Measurements from ENCODE around the gene DSCAM. TPM values are rescaled to one million over a fixed set of nuclear protein-coding genes. Genes with fewer than 3 reads are reported as not detected.

The DSCAM gene
- total RNA-seq, 2 donors from 2014 or later, result not detected

DNA sequence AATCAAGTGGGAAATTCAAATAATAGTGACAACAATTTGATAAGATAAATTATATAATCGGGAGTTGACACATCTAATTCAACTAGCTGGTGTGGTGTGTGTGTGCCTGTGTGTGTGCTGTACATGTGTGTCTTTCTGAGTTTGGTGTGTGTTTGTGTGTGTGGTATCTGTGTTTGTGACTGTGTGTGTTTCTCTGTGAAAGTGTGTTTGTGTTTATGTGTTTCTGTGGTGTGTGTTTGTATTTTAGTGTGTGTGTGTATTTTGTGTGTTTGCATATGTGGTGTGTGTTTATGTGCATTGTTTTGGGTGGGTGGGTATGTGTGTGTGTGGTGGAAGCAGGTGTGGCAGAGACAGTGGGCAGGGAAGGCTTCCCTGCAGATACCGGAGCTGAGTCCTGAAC is 4.8 kb upstream of the DSCAM start:
- no peaks in the 10 kb centered on the region for H3K27me3 ChIP-seq
- H3K4me3 ChIP-seq, result no peak overlapping the region
- TF ChIP-seq, protein P1, sequence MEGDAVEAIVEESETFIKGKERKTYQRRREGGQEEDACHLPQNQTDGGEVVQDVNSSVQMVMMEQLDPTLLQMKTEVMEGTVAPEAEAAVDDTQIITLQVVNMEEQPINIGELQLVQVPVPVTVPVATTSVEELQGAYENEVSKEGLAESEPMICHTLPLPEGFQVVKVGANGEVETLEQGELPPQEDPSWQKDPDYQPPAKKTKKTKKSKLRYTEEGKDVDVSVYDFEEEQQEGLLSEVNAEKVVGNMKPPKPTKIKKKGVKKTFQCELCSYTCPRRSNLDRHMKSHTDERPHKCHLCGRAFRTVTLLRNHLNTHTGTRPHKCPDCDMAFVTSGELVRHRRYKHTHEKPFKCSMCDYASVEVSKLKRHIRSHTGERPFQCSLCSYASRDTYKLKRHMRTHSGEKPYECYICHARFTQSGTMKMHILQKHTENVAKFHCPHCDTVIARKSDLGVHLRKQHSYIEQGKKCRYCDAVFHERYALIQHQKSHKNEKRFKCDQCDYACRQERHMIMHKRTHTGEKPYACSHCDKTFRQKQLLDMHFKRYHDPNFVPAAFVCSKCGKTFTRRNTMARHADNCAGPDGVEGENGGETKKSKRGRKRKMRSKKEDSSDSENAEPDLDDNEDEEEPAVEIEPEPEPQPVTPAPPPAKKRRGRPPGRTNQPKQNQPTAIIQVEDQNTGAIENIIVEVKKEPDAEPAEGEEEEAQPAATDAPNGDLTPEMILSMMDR (IDR thresholded peaks at IDR 0.05), result no peak
- H3K36me3 ChIP-seq, result no peaks in the 10 kb centered on the region
- no peak for DNase-seq (ENCODE audit: low spot score)
- no peak overlapping the region for H3K27ac ChIP-seq
- H3K9me3 ChIP-seq, result no peaks in the 10 kb centered on the region
- H3K4me1 ChIP-seq, result no peaks in the 10 kb centered on the region

- no peaks in the 10 kb centered on the region for H3K36me3 ChIP-seq
- no peak overlapping the region for H3K27ac ChIP-seq
- H3K27me3 ChIP-seq, result no peaks in the 10 kb centered on the region
- TF ChIP-seq, protein P1 (IDR thresholded peaks at IDR 0.05), result no peak
- no peaks in the 10 kb centered on the region for H3K9me3 ChIP-seq
- no peaks in the 10 kb centered on the region for H3K4me1 ChIP-seq
- no peak for DNase-seq (ENCODE audit: low spot score)
- no peak overlapping the region for H3K4me3 ChIP-seq
Observed at GRCh38 chr21:40850071-40850470, 3.1 kb upstream of the DSCAM start.

DNA sequence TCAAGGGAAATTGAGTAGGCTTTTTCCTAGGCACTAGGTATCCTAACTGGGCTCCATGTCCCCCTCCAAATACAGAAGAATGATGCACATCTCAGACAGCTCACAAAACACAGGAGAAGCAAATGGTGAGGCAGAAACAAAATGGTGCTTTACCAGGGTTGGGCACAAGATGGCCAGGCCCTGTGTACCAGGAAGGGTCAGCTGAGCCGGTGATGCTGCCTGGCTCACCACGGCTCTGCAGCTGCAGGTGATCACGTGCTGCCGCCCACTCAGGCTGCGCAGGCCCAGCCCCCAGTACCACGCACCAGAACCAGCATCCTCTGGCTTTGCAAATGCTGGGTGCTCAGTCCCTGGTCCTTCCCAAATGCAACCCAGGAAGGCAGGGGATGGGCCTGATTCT is 993 bp upstream of the DSCAM start:
- no peak overlapping the region for H3K4me3 ChIP-seq
- H3K27me3 ChIP-seq, result no peaks in the 10 kb centered on the region
- TF ChIP-seq, protein P1 (IDR thresholded peaks at IDR 0.05), result no peak
- DNase-seq (ENCODE audit: low spot score), result no peak
- H3K4me1 ChIP-seq, result no peaks in the 10 kb centered on the region
- H3K9me3 ChIP-seq, result no peaks in the 10 kb centered on the region
- no peak overlapping the region for H3K27ac ChIP-seq
- H3K36me3 ChIP-seq, result no peaks in the 10 kb centered on the region

GRCh38 chr21:40846103-40846502 is 855 bp downstream of the DSCAM start:
- H3K4me3 ChIP-seq, result no peak overlapping the region
- DNase-seq (ENCODE audit: low spot score), result no peak

DNA sequence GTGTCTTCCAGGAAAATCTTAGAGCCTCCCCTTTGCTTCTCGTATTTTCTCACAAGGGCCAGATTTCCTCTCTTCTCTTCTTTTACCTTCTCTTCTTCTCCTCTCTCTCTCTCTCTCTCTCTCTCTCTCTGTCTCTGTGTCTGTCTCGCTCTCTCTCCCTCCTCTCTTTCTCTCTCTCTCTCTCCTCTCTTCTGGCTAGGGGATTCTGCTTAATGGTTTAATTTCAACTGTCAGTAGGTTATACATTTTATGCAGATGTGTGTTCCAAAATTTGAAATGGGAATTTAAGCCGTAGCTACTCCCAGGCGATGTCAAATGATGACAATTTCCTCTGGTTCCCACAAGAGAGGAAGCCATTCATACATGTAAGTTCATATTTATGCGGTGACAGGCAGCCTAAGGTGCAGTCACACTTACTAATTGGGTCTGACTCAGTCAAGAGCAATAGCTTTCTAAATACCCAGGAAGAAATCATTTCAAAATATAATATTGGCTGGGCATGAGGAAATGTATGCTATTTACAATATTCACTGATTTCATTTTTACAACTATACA is 1.4 kb downstream of the DSCAM start:
- Histone ChIP-seq H3K27me3 (no peaks in the 10 kb centered on the region), H3K4me1 (peaks cover 0 to 7% of the 10 kb centered on the region in 2 donors), H3K4me3 (no peak overlapping the region), H3K36me3 (no peaks in the 10 kb centered on the region), H3K9me3 (no peaks in the 10 kb centered on the region), H3K27ac (no peak overlapping the region)
- TF ChIP-seq, protein P1 (IDR thresholded peaks at IDR 0.05), result no peak
- no peak for DNase-seq (ENCODE audit: low spot score)

More at GRCh38 chr21:40846103-40846502, 855 bp downstream of the DSCAM start:
- TF ChIP-seq, protein P1 (IDR thresholded peaks at IDR 0.05), result no peak
- no peaks in the 10 kb centered on the region for H3K27me3 ChIP-seq
- H3K4me1 ChIP-seq, result peaks cover 0 to 7% of the 10 kb centered on the region in 2 donors
- no peak overlapping the region for H3K27ac ChIP-seq
- no peaks in the 10 kb centered on the region for H3K36me3 ChIP-seq
- no peaks in the 10 kb centered on the region for H3K9me3 ChIP-seq

DNA sequence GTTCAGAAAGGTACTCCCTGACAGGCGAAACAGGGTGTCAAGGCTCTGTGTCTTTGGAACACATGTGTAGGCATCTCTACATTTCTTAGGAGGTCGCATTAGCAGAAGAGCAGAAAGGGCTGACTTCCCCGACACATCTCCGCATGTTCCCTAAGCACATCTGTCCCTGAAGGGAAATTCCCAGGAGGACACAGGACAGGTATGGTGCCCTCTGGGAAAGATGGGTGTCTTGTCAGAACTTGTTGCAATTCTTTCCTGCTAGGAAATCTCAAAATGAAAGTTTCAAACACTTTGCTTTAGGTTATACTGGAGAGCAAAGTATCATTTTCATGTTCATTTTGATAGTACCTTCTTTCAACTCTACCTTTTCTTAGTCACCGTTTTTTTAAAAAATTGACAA is 2.0 kb downstream of the DSCAM start:
- no peaks in the 10 kb centered on the region for H3K36me3 ChIP-seq
- TF ChIP-seq, protein P1 (IDR thresholded peaks at IDR 0.05), result no peak
- H3K27ac ChIP-seq, result no peak overlapping the region
- H3K9me3 ChIP-seq, result no peaks in the 10 kb centered on the region
- H3K4me1 ChIP-seq, result peaks cover 0 to 7% of the 10 kb centered on the region in 2 donors
- no peaks in the 10 kb centered on the region for H3K27me3 ChIP-seq
- no peak for DNase-seq (ENCODE audit: low spot score)
- H3K4me3 ChIP-seq, result no peak overlapping the region

All from right atrium auricular region (tissue), 2 donors.